ENCODE data around the gene OR6K3. TPM values are rescaled to one million over a fixed set of nuclear protein-coding genes. Genes with fewer than 3 reads are reported as not detected.
"Not testable (repeated sequence)": the region's sequence is repeated elsewhere in the genome, so short reads cannot be mapped to it uniquely, and the experiment has no call there.

The OR6K3 gene
- total RNA-seq, 1 donor from 2014 or later, result not detected

DNA sequence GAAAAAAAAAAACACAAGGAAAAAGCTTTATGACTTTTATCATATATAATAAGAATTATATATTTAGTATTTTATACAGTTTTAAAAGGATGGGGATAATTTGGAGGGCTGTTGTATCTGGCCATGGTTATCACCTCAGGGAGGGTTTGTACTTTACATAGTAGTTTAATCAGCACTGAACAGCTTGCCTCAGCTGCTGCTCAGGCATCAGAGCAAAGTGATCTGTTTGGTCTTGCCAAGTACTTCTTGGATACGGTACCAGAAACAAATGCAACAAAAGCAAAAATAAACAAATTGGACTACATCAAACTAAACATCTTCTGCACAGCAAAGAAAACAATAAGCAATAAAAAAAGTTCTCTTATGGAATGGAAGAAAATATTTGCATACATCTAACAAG lies 31.4 kb downstream of the OR6K3 start:
- intact Hi-C loops (cut with DNase I), result no loop called here

DNA sequence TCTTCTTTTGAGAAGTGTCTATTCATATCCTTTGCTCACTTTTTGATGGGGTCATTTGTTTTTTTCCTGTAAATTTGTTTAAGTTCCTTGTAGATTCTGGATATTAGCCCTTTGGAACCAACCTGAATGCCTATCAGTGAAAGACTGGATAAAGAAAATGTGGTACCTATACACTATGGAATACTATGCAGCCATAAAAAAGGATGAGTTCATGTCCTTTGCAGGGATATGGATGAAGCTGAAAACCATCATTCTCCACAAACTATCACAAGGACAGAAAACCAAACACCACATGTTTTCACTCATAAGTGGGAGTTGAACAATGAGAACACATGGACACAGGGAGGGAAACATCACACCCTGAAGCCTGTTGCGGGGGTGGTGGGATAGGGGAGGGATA lies 32.2 kb downstream of the OR6K3 start:
- intact Hi-C loops (cut with DNase I); ATAC-seq: not testable (repeated sequence)

More for the DNA sequence above, 31.4 kb downstream of the OR6K3 start:
- DNase-seq (ENCODE audit: low spot score), result no peak
- ATAC-seq, result no peak

DNA sequence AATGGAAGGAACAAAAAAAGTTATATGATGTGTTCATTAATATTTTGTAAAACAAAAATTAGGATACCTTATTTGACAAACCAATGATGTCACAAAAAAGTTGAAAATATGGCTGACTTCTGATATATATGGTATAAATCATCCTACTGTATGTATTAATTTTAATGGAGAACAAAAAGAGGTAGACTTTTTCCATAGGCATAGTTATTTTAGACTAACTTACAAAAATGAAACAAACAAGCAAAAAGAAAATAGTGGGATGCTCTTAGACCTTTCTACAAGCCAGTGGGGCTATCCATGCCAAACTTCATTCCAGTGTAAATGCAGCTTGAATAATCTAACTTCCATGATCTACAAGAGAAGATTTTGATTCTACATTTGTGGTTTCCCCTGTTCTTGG lies 33.5 kb downstream of the OR6K3 start:
- DNase-seq (ENCODE audit: low spot score) (no peak), ATAC-seq (no peak)
- intact Hi-C loops (cut with DNase I), result loop anchor here (2.0 kb wide), 1 partner anchor 32 kb away; no protein-coding TSS in a partner anchor

More for the DNA sequence above, 32.2 kb downstream of the OR6K3 start:
- not testable (repeated sequence) for DNase-seq (ENCODE audit: low spot score)

- intact Hi-C loops (cut with DNase I), result loop anchor here (2.0 kb wide), 1 partner anchor 32 kb away; no protein-coding TSS in a partner anchor
- DNase-seq (ENCODE audit: low spot score) (no peak), ATAC-seq (no peak)
Observed at GRCh38 chr1:158686111-158687009, 34.2 kb downstream of the OR6K3 start, which contains the start of gene SPTA1. Gene SPTA1, minus strand, starts transcription at chr1:158686715. Its CDS starts 198 bp downstream, at chr1:158686517.

- no peak for ATAC-seq
- DNase-seq (ENCODE audit: low spot score), result no peak
- intact Hi-C loops (cut with DNase I), result no loop called here
Observed at GRCh38 chr1:158685085-158685484, 35.4 kb downstream of the OR6K3 start.

DNA sequence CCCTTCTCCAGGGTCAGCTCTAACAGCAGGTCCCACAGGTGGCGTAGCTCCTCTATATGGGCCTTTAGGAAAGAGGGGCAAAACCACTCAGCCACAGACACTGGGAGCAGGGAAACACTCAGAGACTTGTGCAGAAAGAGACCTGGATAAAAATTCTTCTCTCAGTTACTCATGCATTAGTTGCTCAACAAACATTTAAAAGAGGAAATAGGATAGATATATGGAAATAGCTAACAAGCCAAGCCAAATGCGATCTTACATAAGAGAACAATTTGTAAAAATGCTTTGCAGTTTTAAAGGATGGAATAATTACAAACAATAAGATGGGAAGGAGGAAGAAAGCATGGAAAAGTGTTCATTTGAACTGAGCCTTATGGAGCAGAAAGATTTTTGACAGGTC lies 38.9 kb downstream of the OR6K3 start:
- intact Hi-C loops (cut with DNase I), result no loop called here
- no peak for ATAC-seq

DNA sequence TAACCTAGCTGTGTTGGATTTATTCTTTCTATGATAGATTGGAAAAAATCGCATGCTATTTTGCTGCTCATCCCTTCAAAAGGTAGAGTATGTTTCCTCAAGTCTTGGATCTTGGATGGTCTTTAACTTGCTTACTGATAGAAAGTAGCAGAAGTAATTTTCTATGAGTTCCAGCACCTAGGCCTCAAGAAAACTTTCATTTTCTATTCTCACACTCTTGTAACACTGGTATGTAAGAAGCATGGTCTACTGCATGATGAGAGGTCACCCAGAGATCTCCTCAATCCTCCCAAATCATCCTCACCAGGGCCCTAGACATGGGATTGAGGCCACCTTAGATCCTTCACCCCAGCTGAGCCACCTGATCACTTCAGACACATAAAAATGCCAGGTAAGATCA lies 41.2 kb downstream of the OR6K3 start:
- ATAC-seq (no peak), DNase-seq (ENCODE audit: low spot score) (no peak)
- intact Hi-C loops (cut with DNase I), result no loop called here

More for the DNA sequence above, 38.9 kb downstream of the OR6K3 start:
- DNase-seq (ENCODE audit: low spot score), result no peak

GRCh38 chr1:158675563-158676323 lies 44.8 kb downstream of the OR6K3 start:
- intact Hi-C loops (cut with DNase I), result no loop called here
- ATAC-seq (no peak), DNase-seq (ENCODE audit: low spot score) (no peak)

- DNase-seq (ENCODE audit: low spot score) (no peak), ATAC-seq (no peak)
- intact Hi-C loops (cut with DNase I), result no loop called here
Observed at GRCh38 chr1:158674302-158674701, 46.2 kb downstream of the OR6K3 start.

Other genes starting within 250 kb of the OR6K3 start
- not detected for gene OR10R2, start 248.5 kb downstream of the OR6K3 start, total RNA-seq
- gene OR6Y1, start 166.3 kb downstream of the OR6K3 start, total RNA-seq, result not detected
- gene OR6P1, start 150.1 kb downstream of the OR6K3 start, total RNA-seq, result not detected
- gene OR10X1, start 140.8 kb downstream of the OR6K3 start, total RNA-seq, result not detected
- not detected for gene OR10Z1, start 115.5 kb downstream of the OR6K3 start, total RNA-seq
- gene SPTA1, start 34.0 kb downstream of the OR6K3 start, total RNA-seq, result 3.8 TPM
- gene OR6K2, start 20.1 kb downstream of the OR6K3 start, total RNA-seq, result not detected
- gene OR6K6, start 34.0 kb upstream of the OR6K3 start, total RNA-seq, result not detected
- not detected for gene OR6N1, start 51.5 kb upstream of the OR6K3 start, total RNA-seq
- gene OR6N2, start 60.5 kb upstream of the OR6K3 start, total RNA-seq, result not detected
- 27.8 TPM for gene MNDA, start 110.6 kb upstream of the OR6K3 start, total RNA-seq
- 7.8 TPM for gene PYHIN1, start 210.8 kb upstream of the OR6K3 start, total RNA-seq